ENCODE measurements around the gene CREB1.

The CREB1 gene

DNA sequence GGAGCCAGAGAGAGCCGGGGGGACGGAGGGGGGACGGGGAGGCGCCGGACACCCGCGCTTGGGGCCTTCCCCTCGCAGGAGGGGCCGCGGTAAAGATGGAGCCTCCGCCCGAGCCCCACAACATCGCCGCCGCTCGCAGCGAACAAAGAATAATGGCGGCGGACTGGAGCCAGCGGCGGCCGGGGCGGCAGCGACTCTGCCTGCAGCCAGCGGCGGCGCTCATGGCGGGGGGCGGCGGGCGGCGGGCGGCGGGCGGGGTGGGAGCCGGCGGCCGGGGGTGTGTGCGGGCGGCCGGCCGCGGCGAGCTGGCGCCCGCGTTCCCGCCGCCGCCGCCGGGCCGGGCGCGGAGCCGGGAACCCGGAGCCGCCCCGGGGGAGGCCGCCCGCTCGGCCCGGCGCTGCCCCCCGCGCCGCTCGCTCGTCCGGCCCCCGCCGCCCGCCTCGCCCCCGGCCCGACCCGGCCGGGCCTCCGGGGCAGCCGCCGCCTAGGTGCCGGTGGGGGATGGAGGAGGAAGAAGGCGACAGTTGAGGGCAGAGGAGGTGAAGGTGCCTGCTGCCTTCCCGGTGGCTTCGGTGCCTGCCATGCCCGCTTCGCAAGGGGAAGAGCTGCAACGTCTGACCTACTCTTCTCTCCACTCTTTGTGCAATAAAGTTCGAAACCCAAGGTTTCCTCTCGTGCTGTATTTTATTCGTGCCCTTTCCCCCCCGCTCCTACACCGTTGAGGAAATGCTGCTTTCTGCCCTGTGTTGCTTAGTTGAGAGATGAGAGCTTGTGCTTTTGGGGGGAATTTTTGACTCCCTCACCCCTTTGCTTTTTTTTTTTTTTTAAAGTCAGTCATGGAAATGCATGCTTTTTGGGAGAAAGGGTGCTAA is 634 bp downstream of the CREB1 start:
- peak; percentile 55 for DNase-seq (ENCODE audit: low spot score)

GRCh38 chr2:207531032-207531952 is 1.5 kb downstream of the CREB1 start:
- no peak for TF ChIP-seq CTCF (IDR thresholded peaks at IDR 0.05; ENCODE audit: extremely low read depth, missing control alignments)
- peak; percentile 26 for DNase-seq (ENCODE audit: low spot score)

More for the DNA sequence above, 634 bp downstream of the CREB1 start:
- TF ChIP-seq CTCF (IDR thresholded peaks at IDR 0.05; ENCODE audit: extremely low read depth, missing control alignments): no peak

- TF ChIP-seq CTCF (IDR thresholded peaks at IDR 0.05; ENCODE audit: extremely low read depth, missing control alignments): no peak
- DNase-seq (ENCODE audit: low spot score): no peak
Measured at GRCh38 chr2:207532676-207533075, 2.9 kb downstream of the CREB1 start.

- no peak for TF ChIP-seq CTCF (IDR thresholded peaks at IDR 0.05; ENCODE audit: extremely low read depth, missing control alignments)
- no peak for DNase-seq (ENCODE audit: low spot score)
Measured at GRCh38 chr2:207533461-207534008, 3.8 kb downstream of the CREB1 start.

- no peak for TF ChIP-seq CTCF (IDR thresholded peaks at IDR 0.05; ENCODE audit: extremely low read depth, missing control alignments)
- DNase-seq (ENCODE audit: low spot score): no peak
Measured at GRCh38 chr2:207534417-207534816, 4.7 kb downstream of the CREB1 start.

DNA sequence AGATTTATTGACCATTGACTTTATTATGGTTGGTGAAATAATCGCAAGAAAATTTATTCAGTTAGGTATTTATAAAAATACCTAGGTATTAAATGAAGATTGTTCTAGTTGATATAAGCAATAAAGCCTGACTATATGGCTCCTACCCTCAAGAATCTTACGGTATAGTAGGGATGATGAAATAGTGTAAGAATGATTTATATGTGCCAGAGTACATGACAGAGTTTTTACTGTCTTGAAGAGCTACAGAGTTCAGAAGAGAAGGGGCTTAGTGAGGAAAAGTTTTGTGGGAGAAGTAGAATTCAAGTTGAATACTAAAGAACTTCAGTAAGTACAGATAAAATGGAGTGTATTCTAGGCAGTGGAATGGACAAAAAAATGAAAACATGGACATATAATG is 9.7 kb downstream of the CREB1 start:
- TF ChIP-seq CTCF (IDR thresholded peaks at IDR 0.05; ENCODE audit: extremely low read depth, missing control alignments): no peak
- no peak for DNase-seq (ENCODE audit: low spot score)

Measured in GM20000 (cell line).